ENCODE measurements around the gene IGLL1.

DNA sequence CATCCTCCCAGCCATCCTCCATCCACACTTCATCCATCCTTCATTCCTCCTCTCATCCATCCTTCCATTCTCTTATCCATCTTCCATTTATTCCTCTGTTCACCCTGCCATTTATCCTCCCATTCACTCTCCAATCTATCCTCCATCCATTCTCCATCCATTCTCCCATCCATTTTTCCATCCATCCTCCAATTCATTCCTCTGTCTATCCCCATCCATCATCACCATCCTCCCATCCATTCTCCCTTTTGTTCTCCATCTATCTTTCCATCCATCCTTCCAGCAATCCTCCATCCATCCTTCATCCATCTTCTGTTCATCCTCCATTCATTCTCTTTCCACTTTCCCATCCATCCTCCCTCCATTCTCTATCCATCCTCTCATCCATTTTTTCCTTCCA is 28.7 kb downstream of the IGLL1 start:
- TF ChIP-seq, protein P1, sequence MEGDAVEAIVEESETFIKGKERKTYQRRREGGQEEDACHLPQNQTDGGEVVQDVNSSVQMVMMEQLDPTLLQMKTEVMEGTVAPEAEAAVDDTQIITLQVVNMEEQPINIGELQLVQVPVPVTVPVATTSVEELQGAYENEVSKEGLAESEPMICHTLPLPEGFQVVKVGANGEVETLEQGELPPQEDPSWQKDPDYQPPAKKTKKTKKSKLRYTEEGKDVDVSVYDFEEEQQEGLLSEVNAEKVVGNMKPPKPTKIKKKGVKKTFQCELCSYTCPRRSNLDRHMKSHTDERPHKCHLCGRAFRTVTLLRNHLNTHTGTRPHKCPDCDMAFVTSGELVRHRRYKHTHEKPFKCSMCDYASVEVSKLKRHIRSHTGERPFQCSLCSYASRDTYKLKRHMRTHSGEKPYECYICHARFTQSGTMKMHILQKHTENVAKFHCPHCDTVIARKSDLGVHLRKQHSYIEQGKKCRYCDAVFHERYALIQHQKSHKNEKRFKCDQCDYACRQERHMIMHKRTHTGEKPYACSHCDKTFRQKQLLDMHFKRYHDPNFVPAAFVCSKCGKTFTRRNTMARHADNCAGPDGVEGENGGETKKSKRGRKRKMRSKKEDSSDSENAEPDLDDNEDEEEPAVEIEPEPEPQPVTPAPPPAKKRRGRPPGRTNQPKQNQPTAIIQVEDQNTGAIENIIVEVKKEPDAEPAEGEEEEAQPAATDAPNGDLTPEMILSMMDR (IDR thresholded peaks at IDR 0.05): no peak
- no peak for TF ChIP-seq POLR2A (IDR thresholded peaks at IDR 0.05)

Measured in adrenal gland (tissue), 5 donors.